ENCODE measurements around the gene STXBP4.
A peak's percentile ranks its signal among the peaks of the same experiment; 100 is the strongest.

STXBP4 gene

DNA sequence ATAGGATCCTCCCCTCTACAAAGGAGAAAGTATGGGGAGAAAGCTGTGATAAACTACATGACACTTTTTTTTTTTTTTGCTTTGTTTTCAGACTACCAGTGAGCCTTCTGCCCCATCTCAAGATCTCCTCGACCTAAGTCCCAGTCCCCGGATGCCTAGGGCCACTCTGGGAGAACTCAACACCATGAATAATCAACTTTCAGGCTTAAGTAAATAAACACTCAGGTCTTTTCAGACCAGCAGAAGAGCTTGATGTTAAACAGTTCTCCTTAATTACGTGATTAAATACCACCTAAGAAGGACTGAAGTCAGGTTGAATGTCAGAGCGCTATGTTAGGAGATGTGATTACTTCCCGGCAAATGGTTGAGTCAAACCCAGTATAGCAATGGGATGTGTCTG is 31.5 kb upstream of the STXBP4 start:
- no peak overlapping the region for H4K8ac ChIP-seq (ENCODE audit: low read depth, low read length)
- no peaks in the 10 kb centered on the region for H3K9me3 ChIP-seq (ENCODE audit: insufficient read depth, low read depth, low read length)
- H3K27me3 ChIP-seq (ENCODE audit: insufficient read depth, low read length): no peaks in the 10 kb centered on the region
- no peak overlapping the region for H3K4me3 ChIP-seq (ENCODE audit: low read depth, low read length)
- WGBS (ENCODE audit: extremely low coverage, insufficient coverage, insufficient read length): no CpG with 5 or more reads among the region's 5 CpGs
- H2BK120ac ChIP-seq (ENCODE audit: insufficient read depth, low read length, poor library complexity): no peak overlapping the region
- H3K4me2 ChIP-seq (ENCODE audit: low read length): no peak overlapping the region
- H3K14ac ChIP-seq (ENCODE audit: low read length): no peak overlapping the region
- H3K79me1 ChIP-seq (ENCODE audit: low read length): no peaks in the 10 kb centered on the region
- H3K18ac ChIP-seq (ENCODE audit: low read length): no peak overlapping the region
- no peak overlapping the region for H2AFZ ChIP-seq (ENCODE audit: insufficient read depth, low read length, poor library complexity)
- H3K79me2 ChIP-seq (ENCODE audit: control insufficient read depth, insufficient read depth, low read length, poor library complexity): no peaks in the 10 kb centered on the region
- peaks cover 0 to 3% of the 10 kb centered on the region in 2 experiments for H3K36me3 ChIP-seq (ENCODE audit: control insufficient read depth in 1 of 2, insufficient read depth in 2 of 2, low read length in 2 of 2)
- DNase-seq: no peak
- H3K23ac ChIP-seq (ENCODE audit: low read length): no peak overlapping the region
- H4K91ac ChIP-seq (ENCODE audit: low read depth, low read length): no peak overlapping the region
- no peak overlapping the region for H3K4ac ChIP-seq (ENCODE audit: low read depth, low read length)
- H2BK12ac ChIP-seq (ENCODE audit: low read length): no peak overlapping the region
- no peak overlapping the region for H3K9ac ChIP-seq (ENCODE audit: low read length)
- H2AK5ac ChIP-seq (ENCODE audit: low read length): no peak overlapping the region
- H2BK5ac ChIP-seq (ENCODE audit: low read depth, low read length, poor library complexity): no peak overlapping the region
- no peaks in the 10 kb centered on the region for H3K4me1 ChIP-seq (ENCODE audit: control insufficient read depth in 1 of 2, insufficient read depth in 2 of 2, low read length in 2 of 2)
- H4K12ac ChIP-seq (ENCODE audit: low read depth, low read length): no peak overlapping the region
- no peak overlapping the region for H3K27ac ChIP-seq (ENCODE audit: low read depth, low read length)

DNA sequence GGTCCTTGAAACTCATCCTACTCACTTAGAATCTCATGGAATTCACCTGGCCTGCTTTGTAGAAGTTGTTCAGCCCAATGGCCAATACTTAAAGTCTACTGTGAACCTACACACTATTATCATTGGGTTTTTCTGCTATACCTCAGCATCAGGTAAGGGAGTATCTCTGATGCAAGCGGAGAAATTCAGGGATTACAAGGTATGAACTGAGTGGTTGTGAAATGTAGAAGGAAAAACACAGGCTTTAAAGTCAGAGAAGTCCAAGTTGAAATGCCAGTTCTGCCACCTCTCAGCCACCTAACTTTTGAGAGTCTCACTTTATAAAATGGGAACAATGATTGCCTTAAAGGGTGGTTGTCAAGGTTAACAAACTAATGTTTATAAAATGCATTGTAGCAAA is 31.1 kb upstream of the STXBP4 start:
- no peaks in the 10 kb centered on the region for H3K79me1 ChIP-seq (ENCODE audit: low read length)
- no peaks in the 10 kb centered on the region for H3K9me3 ChIP-seq (ENCODE audit: insufficient read depth, low read depth, low read length)
- H3K14ac ChIP-seq (ENCODE audit: low read length): no peak overlapping the region
- H3K4ac ChIP-seq (ENCODE audit: low read depth, low read length): no peak overlapping the region
- no peak overlapping the region for H4K8ac ChIP-seq (ENCODE audit: low read depth, low read length)
- H2AK5ac ChIP-seq (ENCODE audit: low read length): no peak overlapping the region
- H4K91ac ChIP-seq (ENCODE audit: low read depth, low read length): no peak overlapping the region
- no peak overlapping the region for H4K12ac ChIP-seq (ENCODE audit: low read depth, low read length)
- peak in 1 of 2 donors; percentile 3 for DNase-seq
- no peak overlapping the region for H3K18ac ChIP-seq (ENCODE audit: low read length)
- no peaks in the 10 kb centered on the region for H3K4me1 ChIP-seq (ENCODE audit: control insufficient read depth in 1 of 2, insufficient read depth in 2 of 2, low read length in 2 of 2)
- H3K79me2 ChIP-seq (ENCODE audit: control insufficient read depth, insufficient read depth, low read length, poor library complexity): no peaks in the 10 kb centered on the region
- H2BK5ac ChIP-seq (ENCODE audit: low read depth, low read length, poor library complexity): no peak overlapping the region
- H3K4me3 ChIP-seq (ENCODE audit: low read depth, low read length): no peak overlapping the region
- H3K23ac ChIP-seq (ENCODE audit: low read length): no peak overlapping the region
- no peak overlapping the region for H2BK120ac ChIP-seq (ENCODE audit: insufficient read depth, low read length, poor library complexity)
- H2AFZ ChIP-seq (ENCODE audit: insufficient read depth, low read length, poor library complexity): no peak overlapping the region
- H3K36me3 ChIP-seq (ENCODE audit: control insufficient read depth in 1 of 2, insufficient read depth in 2 of 2, low read length in 2 of 2): peaks cover 0 to 3% of the 10 kb centered on the region in 2 experiments
- no peak overlapping the region for H3K9ac ChIP-seq (ENCODE audit: low read length)
- H2BK12ac ChIP-seq (ENCODE audit: low read length): no peak overlapping the region
- H3K27me3 ChIP-seq (ENCODE audit: insufficient read depth, low read length): no peaks in the 10 kb centered on the region
- no CpG with 5 or more reads among the region's 1 CpG for WGBS (ENCODE audit: extremely low coverage, insufficient coverage, insufficient read length)
- H3K27ac ChIP-seq (ENCODE audit: low read depth, low read length): no peak overlapping the region
- H3K4me2 ChIP-seq (ENCODE audit: low read length): no peak overlapping the region

DNA sequence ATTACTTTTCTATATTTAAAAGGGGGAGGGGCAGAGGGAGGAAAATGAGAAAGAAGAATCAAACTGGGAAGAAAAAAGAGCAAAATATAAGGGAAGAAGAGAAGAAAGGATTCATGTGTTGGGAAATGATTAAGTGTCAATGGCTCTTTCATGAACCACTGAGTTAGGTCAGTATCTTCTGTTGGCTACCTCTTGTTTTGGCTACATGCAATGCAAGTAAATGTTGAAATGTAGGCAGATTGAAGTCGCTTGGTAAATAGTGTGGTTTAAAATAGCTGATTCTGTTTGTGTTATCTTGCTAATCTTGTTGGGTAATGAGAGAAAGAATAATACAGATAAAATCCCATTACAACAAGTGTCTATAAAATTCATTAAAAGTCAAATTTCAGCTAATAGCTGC is 27.3 kb upstream of the STXBP4 start:
- H3K9ac ChIP-seq (ENCODE audit: low read length): no peak overlapping the region
- no peak overlapping the region for H3K23ac ChIP-seq (ENCODE audit: low read length)
- H4K12ac ChIP-seq (ENCODE audit: low read depth, low read length): no peak overlapping the region
- no peaks in the 10 kb centered on the region for H3K79me1 ChIP-seq (ENCODE audit: low read length)
- no peaks in the 10 kb centered on the region for H3K9me3 ChIP-seq (ENCODE audit: insufficient read depth, low read depth, low read length)
- H2AK5ac ChIP-seq (ENCODE audit: low read length): no peak overlapping the region
- H3K14ac ChIP-seq (ENCODE audit: low read length): no peak overlapping the region
- H3K4me1 ChIP-seq (ENCODE audit: control insufficient read depth in 1 of 2, insufficient read depth in 2 of 2, low read length in 2 of 2): no peaks in the 10 kb centered on the region
- no peaks in the 10 kb centered on the region for H3K79me2 ChIP-seq (ENCODE audit: control insufficient read depth, insufficient read depth, low read length, poor library complexity)
- no peak overlapping the region for H3K4ac ChIP-seq (ENCODE audit: low read depth, low read length)
- H3K4me2 ChIP-seq (ENCODE audit: low read length): no peak overlapping the region
- no peak overlapping the region for H2BK120ac ChIP-seq (ENCODE audit: insufficient read depth, low read length, poor library complexity)
- H3K4me3 ChIP-seq (ENCODE audit: low read depth, low read length): no peak overlapping the region
- H4K91ac ChIP-seq (ENCODE audit: low read depth, low read length): no peak overlapping the region
- no peak overlapping the region for H2BK12ac ChIP-seq (ENCODE audit: low read length)
- DNase-seq: no peak
- peaks cover 0 to 3% of the 10 kb centered on the region in 2 experiments for H3K36me3 ChIP-seq (ENCODE audit: control insufficient read depth in 1 of 2, insufficient read depth in 2 of 2, low read length in 2 of 2)
- H4K8ac ChIP-seq (ENCODE audit: low read depth, low read length): no peak overlapping the region
- H3K18ac ChIP-seq (ENCODE audit: low read length): no peak overlapping the region
- WGBS (ENCODE audit: extremely low coverage, insufficient coverage, insufficient read length): no CpG with 5 or more reads among the region's 1 CpG
- H2AFZ ChIP-seq (ENCODE audit: insufficient read depth, low read length, poor library complexity): no peak overlapping the region
- no peak overlapping the region for H2BK5ac ChIP-seq (ENCODE audit: low read depth, low read length, poor library complexity)
- no peak overlapping the region for H3K27ac ChIP-seq (ENCODE audit: low read depth, low read length)
- H3K27me3 ChIP-seq (ENCODE audit: insufficient read depth, low read length): no peaks in the 10 kb centered on the region

DNA sequence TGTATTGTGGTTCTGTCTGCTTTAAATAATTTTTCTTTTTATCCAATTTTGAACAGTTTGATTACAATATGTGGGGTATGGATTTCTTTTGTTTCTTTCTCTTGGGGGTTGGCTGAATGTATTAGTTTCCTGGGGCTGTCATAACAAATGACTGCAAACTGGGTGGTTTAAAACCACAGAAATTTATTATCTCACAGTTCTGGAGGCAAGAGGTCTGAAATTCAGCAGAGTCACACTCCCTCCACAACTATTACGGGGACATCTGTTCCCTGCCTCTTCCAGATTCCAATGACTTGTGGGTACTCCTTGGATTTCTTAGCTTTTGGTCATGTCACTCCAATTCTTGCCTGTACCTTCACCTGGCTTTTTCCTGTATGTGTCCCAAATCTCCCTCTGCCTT is 23.8 kb upstream of the STXBP4 start:
- no CpG with 5 or more reads among the region's 1 CpG for WGBS (ENCODE audit: extremely low coverage, insufficient coverage, insufficient read length)
- Histone ChIP-seq H3K9me3 (ENCODE audit: insufficient read depth, low read depth, low read length) (no peaks in the 10 kb centered on the region), H2AFZ (ENCODE audit: insufficient read depth, low read length, poor library complexity) (no peak overlapping the region)

More for the DNA sequence above, 23.8 kb upstream of the STXBP4 start:
- no peak overlapping the region for H3K27ac ChIP-seq (ENCODE audit: low read depth, low read length)
- H3K27me3 ChIP-seq (ENCODE audit: insufficient read depth, low read length): no peaks in the 10 kb centered on the region
- H2BK120ac ChIP-seq (ENCODE audit: insufficient read depth, low read length, poor library complexity): no peak overlapping the region
- no peak overlapping the region for H4K8ac ChIP-seq (ENCODE audit: low read depth, low read length)
- no peak overlapping the region for H3K23ac ChIP-seq (ENCODE audit: low read length)
- H4K91ac ChIP-seq (ENCODE audit: low read depth, low read length): no peak overlapping the region
- H2AK5ac ChIP-seq (ENCODE audit: low read length): no peak overlapping the region
- no peak for DNase-seq
- no peak overlapping the region for H2BK12ac ChIP-seq (ENCODE audit: low read length)
- peaks cover 0 to 3% of the 10 kb centered on the region in 2 experiments for H3K4me1 ChIP-seq (ENCODE audit: control insufficient read depth in 1 of 2, insufficient read depth in 2 of 2, low read length in 2 of 2)
- no peaks in the 10 kb centered on the region for H3K79me2 ChIP-seq (ENCODE audit: control insufficient read depth, insufficient read depth, low read length, poor library complexity)
- H3K14ac ChIP-seq (ENCODE audit: low read length): no peak overlapping the region
- no peaks in the 10 kb centered on the region for H3K36me3 ChIP-seq (ENCODE audit: control insufficient read depth in 1 of 2, insufficient read depth in 2 of 2, low read length in 2 of 2)
- H2BK5ac ChIP-seq (ENCODE audit: low read depth, low read length, poor library complexity): no peak overlapping the region
- H3K4me2 ChIP-seq (ENCODE audit: low read length): no peak overlapping the region
- no peak overlapping the region for H3K4me3 ChIP-seq (ENCODE audit: low read depth, low read length)
- H3K9ac ChIP-seq (ENCODE audit: low read length): no peak overlapping the region
- no peak overlapping the region for H4K12ac ChIP-seq (ENCODE audit: low read depth, low read length)
- H3K18ac ChIP-seq (ENCODE audit: low read length): no peak overlapping the region
- no peaks in the 10 kb centered on the region for H3K79me1 ChIP-seq (ENCODE audit: low read length)
- no peak overlapping the region for H3K4ac ChIP-seq (ENCODE audit: low read depth, low read length)

Measured in trophoblast cell (in vitro differentiated cells and primary cell).